Lung (tissue), 12 donors: ENCODE results near the gene ATRIP. TPM values are rescaled to one million over a fixed set of nuclear protein-coding genes. Genes with fewer than 3 reads are reported as not detected.

Experiments
- ATAC-seq: fragments of 200-7000 bp; cut with Tn5 transposase; one replicate; pipeline ENCODE4 v1.9.1; 2020; ENCODE audit warnings: moderate number of reproducible peaks; ENCODE audit not compliant: insufficient read depth, low FRiP score
- DNase-seq, 3 donors: peaks; one replicate each; pipeline ENCODE4 v3.0.0-alpha.2; 2013 to 2017
- H3K27ac ChIP-seq, 2 donors: one replicate each; pipeline ENCODE4 v1.5.1; 2013; ENCODE audit warnings: mild to moderate bottlenecking in 2 of 2, moderate library complexity in 2 of 2, control low read depth in 1 of 2, inconsistent platforms in 1 of 2, low read depth in 1 of 2, low read length in 1 of 2
- H3K27me3 ChIP-seq, 3 donors: one replicate each; pipeline ENCODE4 v1.5.1; 2013; ENCODE audit warnings: low read length in 2 of 3; ENCODE audit not compliant: control insufficient read depth in 3 of 3, insufficient read depth in 3 of 3
- H3K36me3 ChIP-seq, 4 donors: one replicate each; pipeline ENCODE4 v1.5.1; 2013; ENCODE audit warnings: low read length in 4 of 4, mild to moderate bottlenecking in 1 of 4, moderate library complexity in 1 of 4; ENCODE audit not compliant: control insufficient read depth in 4 of 4, insufficient read depth in 4 of 4
- H3K4me1 ChIP-seq, 5 donors: one replicate each; pipeline ENCODE4 v1.5.1; 2013; ENCODE audit warnings: low read length in 5 of 5, mild to moderate bottlenecking in 2 of 5, moderate library complexity in 1 of 5; ENCODE audit not compliant: control insufficient read depth in 5 of 5, insufficient read depth in 5 of 5
- H3K4me3 ChIP-seq: one replicate; pipeline ENCODE4 v1.5.1; 2013; ENCODE audit warnings: mild to moderate bottlenecking, control low read depth, moderate library complexity
- H3K9ac ChIP-seq, 2 donors: one replicate each; pipeline ENCODE4 v1.5.1; 2013; ENCODE audit warnings: low read length in 2 of 2, control low read depth in 1 of 2; ENCODE audit not compliant: insufficient read depth in 1 of 2
- H3K9me3 ChIP-seq, 4 donors: one replicate each; pipeline ENCODE4 v1.5.1; 2013; ENCODE audit warnings: low read length in 3 of 4, mild to moderate bottlenecking in 1 of 4, moderate library complexity in 1 of 4; ENCODE audit not compliant: control insufficient read depth in 4 of 4, insufficient read depth in 3 of 4
- CTCF ChIP-seq: IDR thresholded peaks from 2 replicates; pipeline ENCODE4 v1.5.1; 2012; ENCODE audit warnings: mild to moderate bottlenecking; ENCODE audit errors: control extremely low read depth, extremely low read depth
- WGBS, 2 donors: extraction: QIAGEN DNeasy Blood & Tissue Kit; methylation state at CpG; one replicate each; pipeline ENCODE4 v1.1.7; 2013; 5-methylcytosine and 5-hydroxymethylcytosine counted together
- polyA plus RNA-seq, 2 donors: library from polyadenylated mRNA; stranded (reverse); fragments of 200-250 nt; gene quantifications; one replicate each; pipeline ENCODE4 v1.2.1, GENCODE V29; 2013
- total RNA-seq, 2 donors: library from RNA; depleted of rRNA in 1 of 2; stranded (reverse); fragments of >200 nt in 1 of 2; gene quantifications; one replicate each; pipeline ENCODE4 v1.2.1, GENCODE V29; 2014 to 2021
- donor health status: control.
- donor health status: control.
- donor health status: Bipolar disorder and iron deficiency.
- donor health status: healthy.
- donor health status: DM: yes; HTN: yes; CAD: no.

Gene ATRIP
- total and polyA plus RNA-seq, 4 donors = 4.8 to 7.6 (median 6.3) TPM

GRCh38 chr3:48419149-48419548 lies 27.4 kb upstream of the ATRIP start:
- no peak for TF ChIP-seq CTCF

GRCh38 chr3:48419597-48419996 lies 26.9 kb upstream of the ATRIP start:
- no peak for DNase-seq
- no peak for TF ChIP-seq CTCF
- ATAC-seq = no peak
- H3K9ac ChIP-seq = no peak overlapping the region
- H3K27ac ChIP-seq = no peak overlapping the region
- no peaks in the 10 kb centered on the region for H3K27me3 ChIP-seq
- peaks cover 0 to 5% (median 0%) of the 10 kb centered on the region in 5 donors for H3K4me1 ChIP-seq
- H3K4me3 ChIP-seq = no peak overlapping the region
- no peaks in the 10 kb centered on the region for H3K9me3 ChIP-seq
- peaks cover 0 to 55% (median 13%) of the 10 kb centered on the region in 4 donors for H3K36me3 ChIP-seq
- 93 to 95% methylated on average over 17 of the region's 17 CpGs for WGBS, 2 donors

More at GRCh38 chr3:48419149-48419548, 27.4 kb upstream of the ATRIP start:
- Histone ChIP-seq H3K4me3 (no peak overlapping the region), H3K27ac (no peak overlapping the region), H3K9me3 (no peaks in the 10 kb centered on the region), H3K9ac (no peak overlapping the region), H3K4me1 (peaks cover 0 to 2% (median 0%) of the 10 kb centered on the region in 5 donors), H3K36me3 (peaks cover 0 to 57% (median 13%) of the 10 kb centered on the region in 4 donors), H3K27me3 (no peaks in the 10 kb centered on the region)
- 91 to 95% methylated on average over 9 of the region's 9 CpGs for WGBS, 2 donors
- DNase-seq (no peak), ATAC-seq (no peak)

- 92 to 97% methylated on average over 14 of the region's 14 CpGs for WGBS, 2 donors
- Histone ChIP-seq H3K27ac (no peak overlapping the region), H3K27me3 (no peaks in the 10 kb centered on the region), H3K9ac (no peak overlapping the region), H3K9me3 (no peaks in the 10 kb centered on the region), H3K36me3 (peaks cover 0 to 46% (median 8%) of the 10 kb centered on the region in 4 donors), H3K4me3 (no peak overlapping the region), H3K4me1 (peaks cover 0 to 10% (median 9%) of the 10 kb centered on the region in 5 donors)
- DNase-seq = no peak
- TF ChIP-seq CTCF = no peak
- ATAC-seq = no peak
These were observed 26.0 kb upstream of the ATRIP start for GRCh38 chr3:48420561-48420960.

GRCh38 chr3:48422272-48422671 lies 24.3 kb upstream of the ATRIP start:
- 82 to 96% methylated on average over 3 of the region's 3 CpGs for WGBS, 2 donors
- Histone ChIP-seq H3K9ac (no peak overlapping the region), H3K36me3 (peaks cover 0 to 40% (median 6%) of the 10 kb centered on the region in 4 donors), H3K4me1 (peaks cover 0 to 27% (median 15%) of the 10 kb centered on the region in 5 donors), H3K27ac (no peak overlapping the region), H3K9me3 (no peaks in the 10 kb centered on the region), H3K27me3 (no peaks in the 10 kb centered on the region), H3K4me3 (no peak overlapping the region)
- no peak for DNase-seq
- no peak for ATAC-seq
- TF ChIP-seq CTCF = no peak
